ENCODE measurements around the gene CAPN1. TPM values are rescaled to one million over a fixed set of nuclear protein-coding genes. Genes with fewer than 3 reads are reported as not detected.
"Not testable (repeated sequence)": the region's sequence is repeated elsewhere in the genome, so short reads cannot be mapped to it uniquely, and the experiment has no call there.

The CAPN1 gene
- total RNA-seq, 2 experiments from 2014 or later = 89.9 to 111 TPM

- CTCF ChIA-PET (ENCODE audit: unreplicated experiment) = no interaction called here
- H3K36me3 ChIP-seq (ENCODE audit: insufficient read depth, low read length) = no peaks in the 10 kb centered on the region; the same call in 1 of the 2 replicates
- H3K4me2 ChIP-seq (ENCODE audit: low read length) = no peak overlapping the region
- H3K4me1 ChIP-seq (ENCODE audit: insufficient read depth, low read length, poor library complexity, severe bottlenecking) = peaks cover 22% of the 10 kb centered on the region
- intact Hi-C loops (cut with micrococcal nuclease; ENCODE audit: unreplicated experiment) = no loop called here
- H3K4me3 ChIP-seq (ENCODE audit: low read depth, low read length, poor library complexity, severe bottlenecking) = no peak overlapping the region
- POLR2A ChIA-PET = no interaction called here
- no peaks in the 10 kb centered on the region for H4K20me1 ChIP-seq (ENCODE audit: insufficient read depth, low read length)
- BruUV-seq (replicated peaks) = no TSS peak
- H3K9me3 ChIP-seq (ENCODE audit: low read length) = peaks cover 9% of the 10 kb centered on the region; the same call in 1 of the 2 replicates
- no peaks in the 10 kb centered on the region for H3K79me2 ChIP-seq (ENCODE audit: insufficient read depth, low read depth, low read length)
- no peak for TF ChIP-seq EZH2phosphoT487 (IDR thresholded peaks at IDR 0.05; ENCODE audit: borderline replicate concordance, low read depth, low read length)
- no peak for TF ChIP-seq CTCF (conservative IDR thresholded peaks at IDR 0.05; ENCODE audit: low read length)
- H3K9me2 ChIP-seq (ENCODE audit: insufficient read depth, low read length) = no peaks in the 10 kb centered on the region
- no peak overlapping the region for H3K27ac ChIP-seq (ENCODE audit: low read depth, low read length, poor library complexity, severe bottlenecking)
- no peak for DNase-seq (ENCODE audit: low spot score)
- H2AFZ ChIP-seq (ENCODE audit: low read length) = no peak overlapping the region
These were observed 39.7 kb upstream of the CAPN1 start for GRCh38 chr11:65141896-65142494.

GRCh38 chr11:65147352-65148075 is 34.2 kb upstream of the CAPN1 start:
- no TSS peak for BruUV-seq (replicated peaks)
- Histone ChIP-seq H3K27ac (ENCODE audit: low read depth, low read length, poor library complexity, severe bottlenecking) (no peak overlapping the region), H3K79me2 (ENCODE audit: insufficient read depth, low read depth, low read length) (no peaks in the 10 kb centered on the region), H3K9me2 (ENCODE audit: insufficient read depth, low read length) (no peaks in the 10 kb centered on the region), H3K9me3 (ENCODE audit: low read length) (peaks cover 15% of the 10 kb centered on the region; the same call in 1 of the 2 replicates), H3K4me2 (ENCODE audit: low read length) (no peak overlapping the region), H2AFZ (ENCODE audit: low read length) (no peak overlapping the region), H4K20me1 (ENCODE audit: insufficient read depth, low read length) (no peaks in the 10 kb centered on the region), H3K4me3 (ENCODE audit: low read depth, low read length, poor library complexity, severe bottlenecking) (no peak overlapping the region), H3K36me3 (ENCODE audit: insufficient read depth, low read length) (no peaks in the 10 kb centered on the region; the same call in 1 of the 2 replicates), H3K4me1 (ENCODE audit: insufficient read depth, low read length, poor library complexity, severe bottlenecking) (peaks cover 25% of the 10 kb centered on the region)
- TF ChIP-seq CTCF (conservative IDR thresholded peaks at IDR 0.05; ENCODE audit: low read length) = no peak
- no peak for TF ChIP-seq EZH2phosphoT487 (IDR thresholded peaks at IDR 0.05; ENCODE audit: borderline replicate concordance, low read depth, low read length)
- intact Hi-C loops (cut with micrococcal nuclease; ENCODE audit: unreplicated experiment) = no loop called here
- ChIA-PET CTCF (ENCODE audit: unreplicated experiment) (no interaction called here), POLR2A (interaction anchor here (0.6 to 1.7 kb wide), 4 partner anchors 12 to 77 kb away, joined by 4 to 10 read pairs (median 4); no protein-coding TSS in a partner anchor)
- DNase-seq (ENCODE audit: low spot score) = no peak

- H3K4me3 ChIP-seq (ENCODE audit: low read depth, low read length, poor library complexity, severe bottlenecking) = no peak overlapping the region
- POLR2A ChIA-PET = interaction anchor here (0.6 to 0.7 kb wide), 2 partner anchors 8 to 134 kb away, joined by 5 read pairs; no protein-coding TSS in a partner anchor
- H4K20me1 ChIP-seq (ENCODE audit: insufficient read depth, low read length) = no peaks in the 10 kb centered on the region
- H3K79me2 ChIP-seq (ENCODE audit: insufficient read depth, low read depth, low read length) = no peaks in the 10 kb centered on the region
- H3K4me1 ChIP-seq (ENCODE audit: insufficient read depth, low read length, poor library complexity, severe bottlenecking) = peaks cover 29% of the 10 kb centered on the region
- H3K36me3 ChIP-seq (ENCODE audit: insufficient read depth, low read length) = no peaks in the 10 kb centered on the region; the same call in 1 of the 2 replicates
- no peak for DNase-seq (ENCODE audit: low spot score)
- no peaks in the 10 kb centered on the region for H3K9me2 ChIP-seq (ENCODE audit: insufficient read depth, low read length)
- TF ChIP-seq CTCF (conservative IDR thresholded peaks at IDR 0.05; ENCODE audit: low read length) (no peak), EZH2phosphoT487 (IDR thresholded peaks at IDR 0.05; ENCODE audit: borderline replicate concordance, low read depth, low read length) (no peak)
- intact Hi-C loops (cut with micrococcal nuclease; ENCODE audit: unreplicated experiment) = no loop called here
- no peak overlapping the region for H3K27ac ChIP-seq (ENCODE audit: low read depth, low read length, poor library complexity, severe bottlenecking)
- no peak overlapping the region for H2AFZ ChIP-seq (ENCODE audit: low read length)
- H3K4me2 ChIP-seq (ENCODE audit: low read length) = no peak overlapping the region
- H3K9me3 ChIP-seq (ENCODE audit: low read length) = peaks cover 15% of the 10 kb centered on the region; the same call in 1 of the 2 replicates
- CTCF ChIA-PET (ENCODE audit: unreplicated experiment) = no interaction called here
- no TSS peak for BruUV-seq (replicated peaks)
These were observed 33.1 kb upstream of the CAPN1 start for GRCh38 chr11:65148657-65149056.

- DNase-seq (ENCODE audit: low spot score); intact Hi-C loops (cut with micrococcal nuclease; ENCODE audit: unreplicated experiment); CTCF ChIA-PET (ENCODE audit: unreplicated experiment); H2AFZ ChIP-seq (ENCODE audit: low read length); H4K20me1 ChIP-seq (ENCODE audit: insufficient read depth, low read length); BruUV-seq (replicated peaks); H3K79me2 ChIP-seq (ENCODE audit: insufficient read depth, low read depth, low read length); H3K9me2 ChIP-seq (ENCODE audit: insufficient read depth, low read length); H3K4me3 ChIP-seq (ENCODE audit: low read depth, low read length, poor library complexity, severe bottlenecking); H3K27ac ChIP-seq (ENCODE audit: low read depth, low read length, poor library complexity, severe bottlenecking); H3K36me3 ChIP-seq (ENCODE audit: insufficient read depth, low read length); POLR2A ChIA-PET; H3K4me2 ChIP-seq (ENCODE audit: low read length): not testable (repeated sequence)
- H3K9me3 ChIP-seq (ENCODE audit: low read length) = peaks cover 15% of the 10 kb centered on the region; the same call in 1 of the 2 replicates
- peaks cover 29% of the 10 kb centered on the region for H3K4me1 ChIP-seq (ENCODE audit: insufficient read depth, low read length, poor library complexity, severe bottlenecking)
These were observed 31.6 kb upstream of the CAPN1 start for GRCh38 chr11:65150131-65150508.
